Ureter (tissue), 1 donor: ENCODE results near the gene HS6ST3. TPM values are rescaled to one million over a fixed set of nuclear protein-coding genes. Genes with fewer than 3 reads are reported as not detected.

Source experiments
- DNase-seq: peaks from one replicate; pipeline ENCODE4 v3.0.0-alpha.2; 2020; ENCODE audit warnings: low spot score
- total RNA-seq: library from RNA; stranded (reverse); gene quantifications from one replicate; pipeline ENCODE4 v1.2.4, GENCODE V29; 2023
- donor health status: DM: yes; HTN: yes; CAD: no.

The HS6ST3 gene
- total RNA-seq, 1 donor from 2014 or later = 4.4 TPM

GRCh38 chr13:96199315-96199714 is 109.4 kb downstream of the HS6ST3 start:
- no peak for DNase-seq

GRCh38 chr13:96200810-96201209 is 110.9 kb downstream of the HS6ST3 start:
- no peak for DNase-seq

GRCh38 chr13:96202315-96202714 is 112.4 kb downstream of the HS6ST3 start:
- no peak for DNase-seq

GRCh38 chr13:96203471-96203870 is 113.6 kb downstream of the HS6ST3 start:
- no peak for DNase-seq

GRCh38 chr13:96214824-96215445 is 125.0 kb downstream of the HS6ST3 start:
- DNase-seq = no peak

- no peak for DNase-seq
Observed at GRCh38 chr13:96216543-96216942, 126.6 kb downstream of the HS6ST3 start.

- no peak for DNase-seq
Observed at GRCh38 chr13:96218475-96218874, 128.6 kb downstream of the HS6ST3 start.

GRCh38 chr13:96221471-96221870 is 131.6 kb downstream of the HS6ST3 start:
- no peak for DNase-seq

- no peak for DNase-seq
Observed at GRCh38 chr13:96223231-96223630, 133.3 kb downstream of the HS6ST3 start.

GRCh38 chr13:96229356-96229755 is 139.4 kb downstream of the HS6ST3 start:
- no peak for DNase-seq

GRCh38 chr13:96238241-96238640 is 148.3 kb downstream of the HS6ST3 start:
- no peak for DNase-seq

GRCh38 chr13:96238861-96239260 is 149.0 kb downstream of the HS6ST3 start:
- no peak for DNase-seq

- DNase-seq = no peak
Observed at GRCh38 chr13:96243376-96243775, 153.5 kb downstream of the HS6ST3 start.

GRCh38 chr13:96248103-96248502 is 158.2 kb downstream of the HS6ST3 start:
- DNase-seq = no peak

GRCh38 chr13:96248996-96249395 is 159.1 kb downstream of the HS6ST3 start:
- DNase-seq = no peak

GRCh38 chr13:96252903-96253302 is 163.0 kb downstream of the HS6ST3 start:
- DNase-seq = no peak

- no peak for DNase-seq
Observed at GRCh38 chr13:96273196-96273595, 183.3 kb downstream of the HS6ST3 start.

- DNase-seq = no peak
Observed at GRCh38 chr13:96274046-96274445, 184.1 kb downstream of the HS6ST3 start.

- DNase-seq = no peak
Observed at GRCh38 chr13:96279904-96280303, 190.0 kb downstream of the HS6ST3 start.

- DNase-seq = no peak
Observed at GRCh38 chr13:96284971-96285370, 195.1 kb downstream of the HS6ST3 start.

GRCh38 chr13:96285729-96286128 is 195.8 kb downstream of the HS6ST3 start:
- no peak for DNase-seq

- DNase-seq = no peak
Observed at GRCh38 chr13:96294930-96295881, 205.3 kb downstream of the HS6ST3 start.

GRCh38 chr13:96297360-96297759 is 207.5 kb downstream of the HS6ST3 start:
- DNase-seq = no peak
